Activated naive CD4-positive, alpha-beta T cell treated with anti-CD3 and anti-CD28 coated beads, Interleukin-2, amount 50 U/mL, for 16 hours (primary cell): ENCODE measurements around the gene ADAMTS14.

Source experiments
- DNase-seq: peaks from one replicate; pipeline ENCODE4 v3.0.0-alpha.2; 2020

The ADAMTS14 gene

GRCh38 chr10:70675496-70676161 is 3.3 kb downstream of the ADAMTS14 start:
- no peak for DNase-seq

GRCh38 chr10:70676511-70676910 is 4.2 kb downstream of the ADAMTS14 start:
- DNase-seq: no peak

- no peak for DNase-seq
These were observed 4.7 kb downstream of the ADAMTS14 start for GRCh38 chr10:70677016-70677415.

GRCh38 chr10:70677620-70678249 is 5.4 kb downstream of the ADAMTS14 start:
- no peak for DNase-seq

- no peak for DNase-seq
These were observed 5.9 kb downstream of the ADAMTS14 start for GRCh38 chr10:70678250-70678635.

GRCh38 chr10:70678757-70679489 is 6.6 kb downstream of the ADAMTS14 start:
- DNase-seq: no peak

- no peak for DNase-seq
These were observed 7.2 kb downstream of the ADAMTS14 start for GRCh38 chr10:70679498-70679897.

- DNase-seq: no peak
These were observed 8.8 kb downstream of the ADAMTS14 start for GRCh38 chr10:70680899-70681730.

GRCh38 chr10:70681731-70682005 is 9.4 kb downstream of the ADAMTS14 start:
- DNase-seq: no peak

GRCh38 chr10:70682920-70683600 is 10.8 kb downstream of the ADAMTS14 start:
- DNase-seq: no peak

GRCh38 chr10:70683601-70683934 is 11.3 kb downstream of the ADAMTS14 start:
- DNase-seq: no peak

GRCh38 chr10:70683940-70684339 is 11.6 kb downstream of the ADAMTS14 start:
- DNase-seq: no peak

- DNase-seq: no peak
These were observed 12.1 kb downstream of the ADAMTS14 start for GRCh38 chr10:70684374-70684773.

GRCh38 chr10:70684839-70685454 is 12.6 kb downstream of the ADAMTS14 start:
- no peak for DNase-seq

GRCh38 chr10:70685455-70685911 is 13.2 kb downstream of the ADAMTS14 start:
- no peak for DNase-seq

- no peak for DNase-seq
These were observed 16.5 kb downstream of the ADAMTS14 start for GRCh38 chr10:70688828-70689227.

GRCh38 chr10:70689661-70690060 is 17.4 kb downstream of the ADAMTS14 start:
- DNase-seq: no peak

- DNase-seq: no peak
These were observed 18.3 kb downstream of the ADAMTS14 start for GRCh38 chr10:70690589-70690988.

GRCh38 chr10:70691611-70692010 is 19.3 kb downstream of the ADAMTS14 start:
- DNase-seq: no peak

GRCh38 chr10:70692043-70692603 is 19.8 kb downstream of the ADAMTS14 start:
- DNase-seq: no peak

GRCh38 chr10:70693619-70694335 is 21.5 kb downstream of the ADAMTS14 start:
- no peak for DNase-seq
